NT2/D1 (cell line): ENCODE measurements around the gene AFAP1L2.

ENCODE experiments used
- SUZ12 ChIP-seq: IDR thresholded peaks from 2 replicates; pipeline ENCODE4 v1.6.1; 2011; ENCODE audit not compliant: insufficient read length, insufficient read depth; ENCODE audit errors: extremely low read depth
- YY1 ChIP-seq: IDR thresholded peaks from 2 replicates; pipeline ENCODE4 v1.6.1; 2011; ENCODE audit not compliant: insufficient read length, insufficient read depth
- ZNF274 ChIP-seq: IDR thresholded peaks from 2 replicates; pipeline ENCODE4 v1.6.1; 2011; ENCODE audit warnings: mild to moderate bottlenecking, low read depth, low read length

DNA sequence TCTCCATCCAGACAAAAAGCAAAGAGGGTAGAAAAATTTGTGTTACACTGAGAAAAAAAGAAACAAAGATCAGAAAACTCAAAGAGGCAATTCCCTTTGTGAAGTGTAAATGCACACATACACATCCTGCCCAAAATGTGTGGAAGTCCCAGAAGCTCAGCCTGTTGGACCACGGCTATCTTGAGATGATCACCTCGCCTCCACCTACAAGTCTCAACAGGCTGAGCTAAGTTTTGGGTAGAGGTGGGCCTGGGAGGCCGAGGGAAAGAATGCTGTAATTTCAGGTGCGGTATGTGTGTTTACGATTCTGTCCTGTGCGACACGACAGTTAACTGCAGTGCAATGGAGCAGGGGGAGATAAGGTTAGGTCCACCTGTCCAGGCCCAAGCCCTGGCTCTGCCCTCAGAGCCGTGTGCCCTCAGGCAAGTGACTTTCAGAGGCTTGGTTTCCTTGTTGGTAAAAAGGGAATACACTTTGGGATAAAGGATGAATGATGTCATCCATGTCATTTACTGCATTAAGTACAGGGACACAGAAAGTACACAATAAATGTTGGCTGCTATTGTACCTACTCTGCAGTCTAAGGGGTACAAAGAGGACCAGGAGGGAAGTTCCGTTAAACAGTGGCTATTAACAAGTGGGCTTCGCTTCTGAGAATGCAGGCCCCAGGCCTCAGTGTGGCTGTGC is 67.3 kb downstream of the AFAP1L2 start:
- TF ChIP-seq ZNF274: no peak
- no peak for TF ChIP-seq YY1
- TF ChIP-seq SUZ12: no peak
